DOHH2 (cell line): Measurements from ENCODE around the gene SUSD5.

Source experiments
- H3F3A ChIP-seq: fragments of 200-600 bp; sonication (generic), shearing (Covaris generic); 2 replicates; pipeline ENCODE4 v1.6.0; 2016; ENCODE audit warnings: antibody characterized with exemption, mild to moderate bottlenecking; ENCODE audit not compliant: control insufficient read depth, insufficient read depth
- H3K27ac ChIP-seq: fragments of 200-600 bp; sonication (generic); 2 replicates; pipeline ENCODE4 v1.5.1; 2014; ENCODE audit warnings: low read depth, mild to moderate bottlenecking, low read length, moderate library complexity
- H3K27me3 ChIP-seq: fragments of 200-600 bp; sonication (generic); 2 replicates; pipeline ENCODE4 v1.6.1; 2014; ENCODE audit warnings: mild to moderate bottlenecking, low read length, mixed read lengths; ENCODE audit not compliant: control insufficient read depth
- H3K36me3 ChIP-seq: fragments of 200-600 bp; sonication (generic); 2 replicates; pipeline ENCODE4 v1.6.1; 2014; ENCODE audit warnings: mild to moderate bottlenecking, low read length, moderate library complexity, mixed read lengths; ENCODE audit not compliant: control insufficient read depth
- H3K4me1 ChIP-seq: fragments of 200-600 bp; sonication (generic); 2 replicates; pipeline ENCODE4 v1.6.1; 2014; ENCODE audit warnings: mild to moderate bottlenecking, low read length, mixed read lengths; ENCODE audit not compliant: control insufficient read depth
- H3K4me2 ChIP-seq: fragments of 200-600 bp; sonication (generic); 2 replicates; pipeline ENCODE4 v1.6.0; 2014; ENCODE audit warnings: mild to moderate bottlenecking, low read length, moderate library complexity
- H3K4me3 ChIP-seq: fragments of 200-600 bp; sonication (generic); 2 replicates; pipeline ENCODE4 v1.5.1; 2014; ENCODE audit warnings: mild to moderate bottlenecking, low read length, mixed read lengths
- H3K79me2 ChIP-seq: fragments of 200-600 bp; sonication (generic); 2 replicates; pipeline ENCODE4 v1.6.1; 2014; ENCODE audit warnings: mild to moderate bottlenecking, low read length, mixed read lengths; ENCODE audit not compliant: control insufficient read depth
- H3K9me2 ChIP-seq: fragments of 200-600 bp; sonication (generic); replicated peaks from 2 replicates; pipeline ENCODE4 v1.6.1; 2014; ENCODE audit warnings: mild to moderate bottlenecking, low read length, mixed read lengths; ENCODE audit not compliant: control insufficient read depth
- H3K9me3 ChIP-seq: fragments of 200-600 bp; sonication (generic); 2 replicates; pipeline ENCODE4 v1.6.1; 2014; ENCODE audit warnings: antibody characterized with exemption, low read length, mixed read lengths; ENCODE audit not compliant: control insufficient read depth, insufficient read depth
- H4K20me1 ChIP-seq: fragments of 200-600 bp; sonication (generic); 2 replicates; pipeline ENCODE4 v1.6.0; 2014; ENCODE audit warnings: low read depth, mild to moderate bottlenecking, antibody characterized with exemption, low read length, moderate library complexity; ENCODE audit not compliant: control insufficient read depth, insufficient read depth
- CTCF ChIP-seq: fragments of 200-600 bp; sonication (generic); IDR thresholded peaks from one replicate; pipeline ENCODE4 v1.5.1; 2014; ENCODE audit warnings: antibody characterized with exemption, mild to moderate bottlenecking, low read depth, low read length; ENCODE audit not compliant: poor library complexity, severe bottlenecking
- EZH2phosphoT487 ChIP-seq: fragments of 200-600 bp; sonication (generic); IDR thresholded peaks from 2 replicates; pipeline ENCODE4 v1.6.1; 2017; ENCODE audit warnings: borderline replicate concordance, mild to moderate bottlenecking, antibody characterized with exemption, low read length, moderate library complexity, mixed read lengths

Gene SUSD5

GRCh38 chr3:33173103-33173502 lies 45.5 kb downstream of the SUSD5 start:
- no peaks in the 10 kb centered on the region for H4K20me1 ChIP-seq
- H3K36me3 ChIP-seq: no peaks in the 10 kb centered on the region
- no peak for TF ChIP-seq CTCF
- TF ChIP-seq EZH2phosphoT487: no peak
- H3K9me2 ChIP-seq: no peaks in the 10 kb centered on the region
- peaks cover 4% of the 10 kb centered on the region for H3K4me1 ChIP-seq
- H3F3A ChIP-seq: no peaks in the 10 kb centered on the region
- no peak overlapping the region for H3K4me2 ChIP-seq
- H3K79me2 ChIP-seq: no peaks in the 10 kb centered on the region
- no peak overlapping the region for H3K27ac ChIP-seq
- H3K9me3 ChIP-seq: no peaks in the 10 kb centered on the region
- peaks cover 3% of the 10 kb centered on the region; the same call in 1 of the 2 replicates for H3K27me3 ChIP-seq
- no peak overlapping the region for H3K4me3 ChIP-seq

- Histone ChIP-seq H3K9me2 (no peaks in the 10 kb centered on the region), H3K4me1 (peaks cover 4% of the 10 kb centered on the region), H3K36me3 (no peaks in the 10 kb centered on the region), H3K27ac (no peak overlapping the region), H3K4me2 (no peak overlapping the region), H4K20me1 (no peaks in the 10 kb centered on the region), H3K79me2 (no peaks in the 10 kb centered on the region), H3K4me3 (no peak overlapping the region), H3F3A (no peaks in the 10 kb centered on the region), H3K27me3 (peaks cover under 1% of the 10 kb centered on the region; the same call in 1 of the 2 replicates), H3K9me3 (no peaks in the 10 kb centered on the region)
- TF ChIP-seq EZH2phosphoT487: no peak
- TF ChIP-seq CTCF: no peak
These were observed 47.0 kb downstream of the SUSD5 start for GRCh38 chr3:33171580-33171979.

GRCh38 chr3:33170531-33170930 lies 48.1 kb downstream of the SUSD5 start:
- no peak for TF ChIP-seq EZH2phosphoT487
- TF ChIP-seq CTCF: no peak
- Histone ChIP-seq H3K27me3 (no peaks in the 10 kb centered on the region), H3K4me3 (no peak overlapping the region), H3K36me3 (no peaks in the 10 kb centered on the region), H3F3A (no peaks in the 10 kb centered on the region), H3K27ac (no peak overlapping the region), H3K9me2 (no peaks in the 10 kb centered on the region), H3K79me2 (no peaks in the 10 kb centered on the region), H3K4me1 (peaks cover 4% of the 10 kb centered on the region), H4K20me1 (no peaks in the 10 kb centered on the region), H3K9me3 (no peaks in the 10 kb centered on the region), H3K4me2 (no peak overlapping the region)
